GM23248 (cell line): ENCODE results near the gene ACOX3. TPM values are rescaled to one million over a fixed set of nuclear protein-coding genes. Genes with fewer than 3 reads are reported as not detected.

ENCODE experiments used
- DNase-seq: peaks from one replicate; pipeline ENCODE4 v3.0.0-alpha.2; 2015
- H2AFZ ChIP-seq: fragments of 200-600 bp; sonication (generic); 2 replicates; pipeline ENCODE4 v1.6.1; 2016; ENCODE audit warnings: antibody characterized with exemption
- H3F3A ChIP-seq: fragments of 200-600 bp; sonication (generic); 2 replicates; pipeline ENCODE4 v1.6.1; 2016; ENCODE audit warnings: mild to moderate bottlenecking, antibody characterized with exemption, mixed run types; ENCODE audit not compliant: insufficient read depth
- H3K27ac ChIP-seq: fragments of 200-600 bp; sonication (generic); 2 replicates; pipeline ENCODE4 v1.5.1; 2016; ENCODE audit warnings: mild to moderate bottlenecking
- H3K27me3 ChIP-seq: fragments of 200-600 bp; sonication (generic); replicated peaks from 2 replicates; pipeline ENCODE4 v1.6.1; 2016; ENCODE audit warnings: mild to moderate bottlenecking; ENCODE audit not compliant: insufficient read depth
- H3K36me3 ChIP-seq: fragments of 200-600 bp; sonication (generic); 2 replicates; pipeline ENCODE4 v1.6.1; 2016; ENCODE audit warnings: low read depth, mild to moderate bottlenecking
- H3K4me1 ChIP-seq: fragments of 200-600 bp; sonication (generic); 2 replicates; pipeline ENCODE4 v1.6.1; 2016; ENCODE audit warnings: mild to moderate bottlenecking; ENCODE audit not compliant: insufficient read depth
- H3K4me2 ChIP-seq: fragments of 200-600 bp; sonication (generic); one replicate; pipeline ENCODE4 v1.6.1; 2016; ENCODE audit warnings: mild to moderate bottlenecking; ENCODE audit not compliant: unreplicated experiment
- H3K4me3 ChIP-seq: fragments of 200-600 bp; sonication (generic); 2 replicates; pipeline ENCODE4 v1.5.1; 2016; ENCODE audit warnings: mild to moderate bottlenecking
- H3K79me2 ChIP-seq: fragments of 200-600 bp; sonication (generic); 2 replicates; pipeline ENCODE4 v1.6.1; 2016; ENCODE audit warnings: mild to moderate bottlenecking; ENCODE audit not compliant: insufficient read depth
- H3K9ac ChIP-seq: fragments of 200-600 bp; sonication (generic); 2 replicates; pipeline ENCODE4 v1.6.1; 2016; ENCODE audit warnings: mild to moderate bottlenecking
- H3K9me2 ChIP-seq: fragments of 200-600 bp; sonication (generic); 2 replicates; pipeline ENCODE4 v1.6.1; 2016; ENCODE audit warnings: mixed run types, mild to moderate bottlenecking, moderate library complexity; ENCODE audit not compliant: insufficient read depth
- H3K9me3 ChIP-seq: fragments of 200-600 bp; sonication (generic); one replicate; pipeline ENCODE4 v1.6.1; 2017; ENCODE audit warnings: low read depth
- H4K20me1 ChIP-seq: fragments of 200-600 bp; sonication (generic); 2 replicates; pipeline ENCODE4 v1.6.0; 2016; ENCODE audit not compliant: insufficient read depth
- EZH2 ChIP-seq: fragments of 200-600 bp; sonication (generic); IDR thresholded peaks from 2 replicates; pipeline ENCODE4 v1.6.1; 2018; ENCODE audit warnings: antibody characterized with exemption, mild to moderate bottlenecking; ENCODE audit not compliant: insufficient read depth, poor library complexity, severe bottlenecking
- EZH2phosphoT487 ChIP-seq: fragments of 200-600 bp; sonication (generic); IDR thresholded peaks from 2 replicates; pipeline ENCODE4 v1.6.1; 2018; ENCODE audit warnings: antibody characterized with exemption, moderate library complexity, mild to moderate bottlenecking, low read depth; ENCODE audit not compliant: insufficient read depth
- WGBS, 2 experiments: methylation state at CpG; one replicate each; pipeline ENCODE4 v1.1.6; 2015 to 2017; ENCODE audit warnings: low lambda C conversion rate in 2 of 2, low coverage in 1 of 2; ENCODE audit errors: missing lambda C conversion rate in 2 of 2; 5-methylcytosine and 5-hydroxymethylcytosine counted together
- in situ Hi-C: fragments of 300-500 bp; cut with MboI; formaldehyde crosslinking; loops from 2 replicates; pipeline ENCODE4 v1.15.0; 2020
- polyA plus RNA-seq: library from polyadenylated mRNA; unstranded; fragments of >200 nt; fragmentation: Nextera tagmentation; extraction: Ambion mirVana; gene quantifications from 2 replicates; pipeline ENCODE4 v1.2.1, GENCODE V29; 2016
- total RNA-seq: library from RNA; depleted of rRNA; stranded (reverse); fragments of >200 nt; shearing (Covaris generic); gene quantifications from 2 replicates; pipeline ENCODE4 v1.2.3, GENCODE V29; 2014

The ACOX3 gene
- total and polyA plus RNA-seq, 2 experiments from 2014 or later, result 24.7 to 33.8 TPM

- H3K4me3 ChIP-seq, result peak overlapping the region; percentile 77
- 10 to 17% methylated on average over 12 of the region's 12 CpGs for WGBS, 2 experiments
- H3K36me3 ChIP-seq, result no peaks in the 10 kb centered on the region
- H3K9me3 ChIP-seq, result no peaks in the 10 kb centered on the region
- DNase-seq, result no peak
- in situ Hi-C loops, result no loop called here
- H3K79me2 ChIP-seq, result peaks cover 84% of the 10 kb centered on the region
- peaks cover 22% of the 10 kb centered on the region for H3K4me1 ChIP-seq
- no peaks in the 10 kb centered on the region for H4K20me1 ChIP-seq
- TF ChIP-seq EZH2phosphoT487 (no peak), EZH2 (no peak)
- H3K27ac ChIP-seq, result peak overlapping the region; percentile 92
- H3K27me3 ChIP-seq, result no peaks in the 10 kb centered on the region
- peak overlapping the region; percentile 78 for H2AFZ ChIP-seq
- H3K4me2 ChIP-seq, result peak overlapping the region; percentile 71
- H3K9me2 ChIP-seq, result no peaks in the 10 kb centered on the region
- H3F3A ChIP-seq, result peaks cover 15% of the 10 kb centered on the region
- peak overlapping the region; percentile 89 for H3K9ac ChIP-seq
Measured at GRCh38 chr4:8439914-8440491, 520 bp downstream of the ACOX3 start.

DNA sequence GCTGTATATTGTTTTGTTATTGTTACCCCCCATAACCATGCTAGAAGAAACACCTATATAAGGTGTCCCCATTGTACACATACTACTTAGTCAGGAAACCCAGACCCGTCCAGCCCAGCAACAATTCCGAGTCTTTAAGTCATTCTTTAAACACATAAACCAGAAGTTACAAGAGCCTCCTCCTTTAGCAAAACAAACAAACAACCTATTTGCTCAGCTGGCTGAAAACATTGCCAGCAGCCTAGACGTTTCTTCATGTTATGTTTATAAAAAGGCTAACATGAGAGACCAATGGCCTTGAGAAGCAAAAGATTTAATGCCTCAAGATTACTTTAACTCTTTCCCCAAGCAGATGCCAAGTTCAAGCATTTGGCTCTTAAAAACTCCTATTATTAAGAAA is 1.4 kb downstream of the ACOX3 start:
- no peak for TF ChIP-seq EZH2phosphoT487
- H3K79me2 ChIP-seq, result peaks cover 76% of the 10 kb centered on the region
- H3K4me3 ChIP-seq, result peak overlapping the region; percentile 77
- DNase-seq, result no peak
- H3K4me2 ChIP-seq, result peak overlapping the region; percentile 71
- 70 to 77% methylated on average over 3 of the region's 3 CpGs for WGBS, 2 experiments
- H3K9me3 ChIP-seq, result no peaks in the 10 kb centered on the region
- in situ Hi-C loops, result no loop called here
- peak overlapping the region; percentile 78 for H2AFZ ChIP-seq
- H3K9me2 ChIP-seq, result no peaks in the 10 kb centered on the region
- peaks cover 22% of the 10 kb centered on the region for H3K4me1 ChIP-seq
- peak overlapping the region; percentile 89 for H3K9ac ChIP-seq
- H3K27ac ChIP-seq, result peak overlapping the region; percentile 92
- no peaks in the 10 kb centered on the region for H3K36me3 ChIP-seq
- H3F3A ChIP-seq, result peaks cover 15% of the 10 kb centered on the region
- no peaks in the 10 kb centered on the region for H4K20me1 ChIP-seq
- H3K27me3 ChIP-seq, result no peaks in the 10 kb centered on the region

GRCh38 chr4:8438743-8439142 is 1.8 kb downstream of the ACOX3 start:
- no peak overlapping the region for H3K4me2 ChIP-seq
- peak overlapping the region; percentile 89; the same call in 1 of the 2 replicates for H3K9ac ChIP-seq
- TF ChIP-seq EZH2 (no peak), EZH2phosphoT487 (no peak)
- no peaks in the 10 kb centered on the region for H3K36me3 ChIP-seq
- no peaks in the 10 kb centered on the region for H3K9me3 ChIP-seq
- no peak overlapping the region for H2AFZ ChIP-seq
- peaks cover 71% of the 10 kb centered on the region for H3K79me2 ChIP-seq
- in situ Hi-C loops, result no loop called here
- no peak overlapping the region for H3K27ac ChIP-seq
- H3K27me3 ChIP-seq, result no peaks in the 10 kb centered on the region
- H3K9me2 ChIP-seq, result no peaks in the 10 kb centered on the region
- peaks cover 22% of the 10 kb centered on the region for H3K4me1 ChIP-seq
- H4K20me1 ChIP-seq, result no peaks in the 10 kb centered on the region
- no peak overlapping the region for H3K4me3 ChIP-seq
- DNase-seq, result no peak
- 86 to 88% methylated on average over 11 of the region's 11 CpGs for WGBS, 2 experiments
- H3F3A ChIP-seq, result peaks cover 15% of the 10 kb centered on the region

- Histone ChIP-seq H3K9me3 (no peaks in the 10 kb centered on the region), H2AFZ (no peak overlapping the region), H3K79me2 (peaks cover 57% of the 10 kb centered on the region), H3F3A (peaks cover 15% of the 10 kb centered on the region), H3K36me3 (no peaks in the 10 kb centered on the region), H3K4me2 (no peak overlapping the region), H3K9me2 (no peaks in the 10 kb centered on the region), H4K20me1 (no peaks in the 10 kb centered on the region), H3K27me3 (no peaks in the 10 kb centered on the region), H3K9ac (no peak overlapping the region), H3K27ac (no peak overlapping the region), H3K4me3 (no peak overlapping the region), H3K4me1 (peaks cover 17% of the 10 kb centered on the region)
- no peak for DNase-seq
- in situ Hi-C loops, result no loop called here
- 80 to 82% methylated on average over 13 of the region's 13 CpGs for WGBS, 2 experiments
- TF ChIP-seq EZH2phosphoT487, result no peak
Measured at GRCh38 chr4:8437281-8437680, 3.2 kb downstream of the ACOX3 start.
